Effector CD4-positive, alpha-beta T cell (primary cell): ENCODE results near the gene CCL4.
A peak's percentile ranks its signal among the peaks of the same experiment; 100 is the strongest.

Source experiments
- DNase-seq: peaks from one replicate; pipeline ENCODE4 v3.0.0-alpha.2; 2020

CCL4 gene

GRCh38 chr17:36148559-36149295 lies 45.1 kb downstream of the CCL4 start:
- DNase-seq = peak; percentile 47

- no peak for DNase-seq
Measured at GRCh38 chr17:36149296-36149820, 45.7 kb downstream of the CCL4 start.

GRCh38 chr17:36151891-36152638 lies 48.4 kb downstream of the CCL4 start:
- no peak for DNase-seq

- no peak for DNase-seq
Measured at GRCh38 chr17:36152639-36153120, 49.1 kb downstream of the CCL4 start.

GRCh38 chr17:36153895-36154610 lies 50.4 kb downstream of the CCL4 start:
- DNase-seq = no peak
